ENCODE measurements around the gene PEX5L.
"Not testable (repeated sequence)": the region's sequence is repeated elsewhere in the genome, so short reads cannot be mapped to it uniquely, and the experiment has no call there.

The PEX5L gene

GRCh38 chr3:180036671-180037455 lies at the start of gene PEX5L:
Gene PEX5L, minus strand, starts transcription at chr3:180036937. Its CDS starts 338 bp downstream, at chr3:180036599.
- no peak for DNase-seq

GRCh38 chr3:180085122-180085710 lies 48.5 kb upstream of the PEX5L start:
- DNase-seq, result no peak

- no peak for DNase-seq
These were observed 46.0 kb upstream of the PEX5L start for GRCh38 chr3:180082699-180083098.

GRCh38 chr3:180078592-180078991 lies 41.9 kb upstream of the PEX5L start:
- DNase-seq, result no peak

- no peak for DNase-seq
These were observed 36.8 kb upstream of the PEX5L start for GRCh38 chr3:180073561-180073960.

- no peak for DNase-seq
These were observed 36.0 kb upstream of the PEX5L start for GRCh38 chr3:180072786-180073185.

GRCh38 chr3:180070925-180071324 lies 34.2 kb upstream of the PEX5L start:
- DNase-seq, result no peak

- DNase-seq, result no peak
These were observed 31.3 kb upstream of the PEX5L start for GRCh38 chr3:180068023-180068422.

GRCh38 chr3:180066598-180066997 lies 29.9 kb upstream of the PEX5L start:
- no peak for DNase-seq

- DNase-seq, result no peak
These were observed 27.0 kb upstream of the PEX5L start for GRCh38 chr3:180063783-180064182.

GRCh38 chr3:180062771-180063170 lies 26.0 kb upstream of the PEX5L start:
- no peak for DNase-seq

GRCh38 chr3:180059356-180059755 lies 22.6 kb upstream of the PEX5L start:
- peak; percentile 32 for DNase-seq

GRCh38 chr3:180058238-180058637 lies 21.5 kb upstream of the PEX5L start:
- DNase-seq, result no peak

- not testable (repeated sequence) for DNase-seq
These were observed 18.9 kb upstream of the PEX5L start for GRCh38 chr3:180055656-180056055.

- no peak for DNase-seq
These were observed 12.7 kb upstream of the PEX5L start for GRCh38 chr3:180049391-180049790.

- DNase-seq, result no peak
These were observed 12.1 kb upstream of the PEX5L start for GRCh38 chr3:180048840-180049239.

- DNase-seq, result peak; percentile 94
These were observed 11.4 kb upstream of the PEX5L start for GRCh38 chr3:180048103-180048502.

GRCh38 chr3:180040966-180041365 lies 4.2 kb upstream of the PEX5L start:
- peak; percentile 51 for DNase-seq

GRCh38 chr3:180036092-180036670 lies 556 bp downstream of the PEX5L start:
- peak; percentile 81 for DNase-seq

GRCh38 chr3:180026997-180027396 lies 9.7 kb downstream of the PEX5L start:
- DNase-seq, result no peak

- no peak for DNase-seq
These were observed 18.2 kb downstream of the PEX5L start for GRCh38 chr3:180018543-180018942.

GRCh38 chr3:180017846-180018245 lies 18.9 kb downstream of the PEX5L start:
- no peak for DNase-seq

GRCh38 chr3:180011927-180012326 lies 24.8 kb downstream of the PEX5L start:
- DNase-seq, result no peak

- DNase-seq, result not testable (repeated sequence)
These were observed 28.4 kb downstream of the PEX5L start for GRCh38 chr3:180008318-180008717.

Data from MV-4-11 (cell line).